HPDE6-E6E7 (cell line): ENCODE data around the gene EPN1.
"Not testable (repeated sequence)": the region's sequence is repeated elsewhere in the genome, so short reads cannot be mapped to it uniquely, and the experiment has no call there.

Source experiments
- DNase-seq: peaks from one replicate; pipeline ENCODE4 v3.0.0; 2011; ENCODE audit warnings: missing footprints; ENCODE audit errors: extremely low spot score

EPN1 gene

DNA sequence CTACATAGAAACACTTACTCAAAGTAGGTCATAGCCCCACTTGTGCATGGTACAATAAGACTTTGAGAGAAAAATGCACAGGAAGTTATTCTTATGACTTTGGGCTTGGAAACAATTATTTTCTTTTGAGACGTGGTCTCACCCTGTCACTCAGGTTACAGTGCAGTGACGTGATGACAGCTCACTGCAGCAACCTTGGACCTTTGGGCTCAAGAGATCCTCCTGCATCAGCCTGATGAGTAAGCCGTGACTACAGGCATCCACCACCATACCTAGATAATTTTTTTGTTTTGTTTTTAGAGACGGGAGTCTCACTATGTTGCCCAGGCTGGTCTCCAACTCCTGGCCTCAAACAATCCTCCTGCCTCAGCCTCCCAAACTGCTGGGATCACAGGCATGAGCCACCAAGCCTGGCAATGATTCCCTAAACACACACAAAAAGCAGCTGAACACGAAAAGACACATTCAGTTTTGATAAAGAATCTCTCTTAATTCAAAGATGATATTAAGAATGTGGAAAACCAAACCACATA, 45.3 kb downstream of the EPN1 start:
- no peak for DNase-seq

DNA sequence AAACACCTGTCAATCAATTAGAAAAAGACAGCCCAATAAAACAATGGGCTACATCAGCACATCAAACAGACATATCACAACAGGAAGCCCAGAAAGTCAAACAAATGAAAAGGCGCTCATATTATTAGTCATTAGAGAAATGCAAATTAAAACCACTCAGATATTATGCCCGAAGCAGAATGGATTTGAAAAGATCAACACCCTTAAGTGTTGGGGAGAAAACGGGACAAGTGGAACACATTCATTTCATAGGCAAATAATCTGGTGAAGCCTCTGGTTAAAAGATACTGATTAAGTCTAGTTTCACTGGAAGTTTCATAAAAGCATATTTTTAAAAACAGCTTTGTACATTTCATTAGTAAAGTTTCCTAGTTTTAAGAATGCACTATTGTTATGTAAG, 45.8 kb downstream of the EPN1 start:
- no peak for DNase-seq

DNA sequence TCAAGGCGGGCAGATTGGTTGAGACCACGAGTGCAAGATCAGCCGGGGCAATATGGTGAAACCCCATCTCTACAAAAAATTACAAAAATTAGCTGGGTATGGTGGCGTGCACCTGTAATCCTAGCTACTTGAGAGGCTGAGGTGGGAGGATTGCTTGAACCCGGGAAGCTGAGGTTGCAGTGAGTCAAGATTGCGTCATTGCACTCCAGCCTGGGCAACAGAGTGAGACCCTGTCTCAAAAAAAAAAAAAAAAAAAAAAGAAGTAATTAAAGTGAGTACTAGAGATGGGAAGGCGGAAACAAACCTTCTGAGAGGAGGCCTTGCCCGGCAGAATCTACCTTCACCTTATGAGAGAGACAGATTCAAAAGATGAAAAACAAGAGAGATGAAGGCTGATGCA, 48.5 kb downstream of the EPN1 start:
- DNase-seq, result no peak

DNA sequence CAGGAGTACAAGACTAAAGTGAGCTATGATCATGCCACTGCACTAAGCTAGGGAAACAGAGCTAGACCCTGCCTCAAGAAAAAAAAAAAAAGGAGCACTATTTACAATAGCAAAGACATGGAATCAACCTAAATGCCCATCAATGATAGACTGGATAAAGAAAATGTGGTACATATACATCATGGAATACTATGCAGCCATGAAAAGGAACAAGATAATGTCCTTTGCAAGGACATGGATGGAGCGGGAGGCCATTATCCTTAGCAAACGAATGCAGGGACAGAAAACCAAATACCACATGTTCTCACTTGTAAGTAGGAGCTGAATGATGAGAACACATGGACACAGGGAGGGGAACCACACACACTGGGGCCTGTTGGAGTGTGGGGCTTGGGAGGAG, 55.4 kb downstream of the EPN1 start:
- DNase-seq, result not testable (repeated sequence)

DNA sequence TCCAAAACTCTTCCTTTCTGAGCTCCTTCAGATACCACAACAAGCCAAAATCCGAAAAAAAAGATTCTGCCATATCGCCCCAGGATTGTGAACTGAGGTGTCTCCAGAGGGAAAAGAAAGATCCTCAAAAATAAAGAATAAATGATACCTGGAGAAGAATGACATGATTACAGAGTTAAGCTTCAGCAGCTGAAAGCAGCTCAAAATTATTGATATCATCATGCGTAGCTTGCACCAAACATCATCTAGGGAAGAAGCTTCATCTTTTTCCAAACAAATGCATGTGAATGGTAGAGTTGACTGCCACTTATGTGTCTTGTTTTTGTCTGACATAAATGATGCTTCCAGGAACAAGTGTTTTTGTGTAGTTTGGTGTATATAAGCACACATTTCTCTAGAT, 63.3 kb downstream of the EPN1 start, which contains the start of gene NLRP9:
NLRP9 (minus strand) TSS at position 101 of the 400 bp plus-strand sequence; CDS start at position 73, 28 bp downstream.
- no peak for DNase-seq

DNA sequence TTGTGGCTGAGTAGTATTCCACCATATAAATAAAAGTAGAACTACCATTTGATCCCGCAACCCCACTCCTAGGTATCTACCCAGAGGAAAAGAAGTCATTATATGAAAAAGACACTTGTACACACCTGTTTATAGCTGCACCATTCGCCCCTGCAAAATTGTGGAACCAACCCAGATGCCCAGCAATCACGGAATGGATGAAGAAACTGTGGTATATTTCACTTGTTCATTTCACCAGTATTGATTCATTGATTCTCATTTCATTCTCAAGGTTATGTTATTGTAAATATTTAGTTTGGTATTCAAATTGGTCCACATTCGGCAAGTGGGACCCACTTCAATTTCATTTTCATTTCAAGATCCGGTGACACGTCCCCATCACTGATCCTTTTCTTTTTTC, 75.7 kb downstream of the EPN1 start:
- no peak for DNase-seq

DNA sequence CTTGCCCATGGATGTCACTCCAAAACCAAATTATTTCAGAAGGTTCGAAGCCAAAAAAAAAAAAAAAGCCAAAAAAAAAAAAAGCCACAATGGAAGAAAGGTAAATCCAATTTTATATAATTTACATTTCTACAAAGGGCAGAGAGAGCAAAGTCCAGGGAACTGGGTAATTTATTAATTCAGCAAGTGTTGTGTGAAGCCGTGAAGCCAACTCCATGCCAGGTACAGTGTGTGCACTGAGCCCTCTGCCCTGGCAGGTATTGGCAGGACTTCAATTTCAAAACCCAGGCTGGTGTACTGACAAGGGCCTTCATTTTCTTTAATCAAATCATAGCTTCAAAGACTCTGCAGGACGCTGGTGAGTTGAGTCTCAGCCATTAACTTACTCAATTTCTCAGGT, 78.4 kb downstream of the EPN1 start:
- DNase-seq, result no peak

DNA sequence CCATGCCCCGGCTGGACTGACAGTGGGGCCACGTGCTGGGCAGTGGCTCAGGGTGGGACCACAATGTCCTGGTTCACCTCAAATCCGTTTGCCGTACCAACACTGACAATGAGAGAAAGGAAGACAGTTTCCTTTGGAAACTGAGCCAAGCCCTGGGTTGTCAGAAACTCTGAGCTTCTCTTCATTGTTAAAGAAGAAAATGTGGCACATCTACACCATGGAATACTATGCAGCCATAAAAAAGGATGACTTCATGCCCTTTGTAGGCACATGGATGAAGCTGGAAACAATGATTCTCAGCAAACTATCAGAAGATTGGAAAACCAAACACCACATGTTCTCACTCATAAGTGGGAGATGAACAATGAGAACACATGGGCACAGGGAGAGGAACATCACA, 81.8 kb downstream of the EPN1 start:
- DNase-seq, result not testable (repeated sequence)

DNA sequence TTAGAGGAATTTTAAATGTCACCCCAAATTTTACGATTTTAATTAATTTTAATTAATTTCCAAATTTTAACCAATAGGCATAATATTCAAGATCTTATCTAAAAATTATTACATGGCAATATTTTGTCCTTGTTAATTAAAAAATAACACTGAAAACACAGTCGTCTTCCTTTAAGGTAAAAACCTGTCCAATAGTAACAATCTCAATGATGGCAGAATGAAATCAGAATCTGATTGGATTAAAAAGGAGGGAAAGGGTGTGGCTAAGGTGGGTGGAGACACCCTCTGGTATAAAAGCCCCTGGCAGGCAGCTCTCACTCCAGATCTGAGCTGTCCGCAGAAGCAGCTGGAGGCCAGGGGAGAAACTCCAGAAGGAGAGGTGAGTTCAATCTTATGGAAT, 83.8 kb downstream of the EPN1 start, which contains the start of gene RFPL4A:
RFPL4A (plus strand) TSS at position 301 of the 400 bp plus-strand sequence. CDS start 2,704 bp downstream, outside the sequence.
- DNase-seq, result not testable (repeated sequence)
